ENCODE measurements around the gene LBHD1. TPM values are rescaled to one million over a fixed set of nuclear protein-coding genes. Genes with fewer than 3 reads are reported as not detected.
"Not testable (repeated sequence)": the region's sequence is repeated elsewhere in the genome, so short reads cannot be mapped to it uniquely, and the experiment has no call there.

The LBHD1 gene
- total RNA-seq: 2.9 TPM

DNA sequence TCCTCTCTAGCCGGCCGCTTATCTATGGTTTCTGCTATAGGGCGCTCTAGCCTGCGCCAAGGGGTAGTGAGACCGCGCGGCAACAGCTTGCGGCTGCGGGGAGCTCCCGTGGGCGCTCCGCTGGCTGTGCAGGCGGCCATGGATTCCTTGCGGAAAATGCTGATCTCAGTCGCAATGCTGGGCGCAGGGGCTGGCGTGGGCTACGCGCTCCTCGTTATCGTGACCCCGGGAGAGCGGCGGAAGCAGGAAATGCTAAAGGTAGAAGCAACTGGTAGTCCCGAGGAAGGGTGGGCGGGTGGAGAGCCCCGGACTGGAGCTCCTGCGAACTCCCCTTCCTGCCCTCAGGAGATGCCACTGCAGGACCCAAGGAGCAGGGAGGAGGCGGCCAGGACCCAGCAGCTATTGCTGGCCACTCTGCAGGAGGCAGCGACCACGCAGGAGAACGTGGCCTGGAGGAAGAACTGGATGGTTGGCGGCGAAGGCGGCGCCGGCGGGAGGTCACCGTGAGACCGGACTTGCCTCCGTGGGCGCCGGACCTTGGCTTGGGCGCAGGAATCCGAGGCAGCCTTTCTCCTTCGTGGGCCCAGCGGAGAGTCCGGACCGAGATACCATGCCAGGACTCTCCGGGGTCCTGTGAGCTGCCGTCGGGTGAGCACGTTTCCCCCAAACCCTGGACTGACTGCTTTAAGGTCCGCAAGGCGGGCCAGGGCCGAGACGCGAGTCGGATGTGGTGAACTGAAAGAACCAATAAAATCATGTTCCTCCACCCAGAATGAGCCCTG is at the start of gene LBHD1, which contains the start of gene UQCC3:
Gene LBHD1 (minus strand): TSS at position 660 of the 782 bp plus-strand sequence. CDS start 2,236 bp downstream, outside the sequence.
Gene UQCC3 (plus strand): TSS at position 66 of the 782 bp plus-strand sequence. CDS start 73 bp downstream, at position 139.
- DNase-seq: peak; percentile 91

DNA sequence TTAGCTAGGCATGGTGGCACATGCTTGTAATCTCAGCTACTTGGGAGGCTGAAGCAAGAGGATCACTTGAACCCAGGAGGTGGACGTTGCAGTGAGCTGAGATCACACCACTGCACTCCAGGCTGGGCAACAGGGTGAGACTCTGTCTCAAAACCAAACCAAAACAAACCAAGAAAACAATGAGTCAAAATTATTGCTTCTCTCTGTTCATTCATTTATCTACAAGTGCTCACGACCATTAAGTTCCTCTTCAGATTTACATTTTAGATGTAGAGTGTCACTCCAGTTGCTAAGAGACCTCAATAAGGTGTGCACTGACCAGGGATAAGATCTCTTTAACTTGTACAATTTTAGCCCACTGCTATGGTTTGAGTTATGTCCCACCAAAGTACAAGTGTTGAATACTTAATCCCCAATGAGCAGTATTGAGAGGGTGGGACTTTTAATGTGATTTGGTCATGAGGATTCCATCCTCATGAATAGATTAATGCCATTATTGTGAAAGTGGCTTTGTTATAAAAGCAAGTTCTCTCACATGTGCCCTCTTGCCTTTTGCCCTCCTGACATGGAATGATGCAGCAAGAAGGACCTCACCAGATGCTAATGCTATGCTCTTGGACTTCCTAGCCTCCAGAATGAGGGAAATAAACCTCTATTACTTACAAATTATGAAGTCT is 47.4 kb upstream of the LBHD1 start:
- DNase-seq: no peak

DNA sequence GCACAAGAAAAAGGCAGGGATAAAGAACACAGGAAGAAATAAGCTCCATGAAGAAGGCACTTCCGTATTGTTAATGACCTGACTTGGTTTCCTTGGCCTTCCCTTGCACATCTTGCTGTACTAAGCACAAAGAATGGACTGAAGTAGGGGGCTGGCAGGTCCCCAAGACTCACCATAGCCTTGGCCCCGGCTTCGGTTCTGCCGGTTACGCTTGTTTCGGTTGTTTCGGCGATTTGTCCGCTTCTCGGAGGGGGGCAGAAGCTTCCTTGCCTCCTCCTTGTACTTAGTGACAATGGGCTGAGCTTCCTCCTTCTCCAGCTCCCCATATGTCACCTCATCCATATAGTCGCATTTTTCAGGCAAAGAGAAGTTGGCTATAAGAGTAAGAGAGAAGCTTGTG is 44.7 kb upstream of the LBHD1 start:
- DNase-seq: no peak

DNA sequence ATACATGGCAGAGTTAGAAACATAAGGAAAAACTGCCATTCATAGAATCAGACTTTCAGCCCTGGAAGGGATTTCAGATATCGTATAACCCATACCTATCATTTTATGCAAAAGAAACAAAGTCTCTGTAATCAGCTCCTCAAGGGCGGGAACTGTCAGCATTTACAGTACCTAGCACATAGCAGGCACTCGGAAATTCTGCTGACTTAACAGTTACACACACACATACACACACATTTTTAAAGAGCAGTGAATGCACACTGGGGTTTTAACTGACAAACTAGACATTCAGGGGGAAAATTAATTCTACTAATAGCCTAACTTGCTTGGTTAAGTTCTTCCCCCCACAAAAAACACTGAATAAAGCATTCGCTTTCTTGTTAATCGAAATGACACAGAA is 44.1 kb upstream of the LBHD1 start:
- DNase-seq: no peak

DNA sequence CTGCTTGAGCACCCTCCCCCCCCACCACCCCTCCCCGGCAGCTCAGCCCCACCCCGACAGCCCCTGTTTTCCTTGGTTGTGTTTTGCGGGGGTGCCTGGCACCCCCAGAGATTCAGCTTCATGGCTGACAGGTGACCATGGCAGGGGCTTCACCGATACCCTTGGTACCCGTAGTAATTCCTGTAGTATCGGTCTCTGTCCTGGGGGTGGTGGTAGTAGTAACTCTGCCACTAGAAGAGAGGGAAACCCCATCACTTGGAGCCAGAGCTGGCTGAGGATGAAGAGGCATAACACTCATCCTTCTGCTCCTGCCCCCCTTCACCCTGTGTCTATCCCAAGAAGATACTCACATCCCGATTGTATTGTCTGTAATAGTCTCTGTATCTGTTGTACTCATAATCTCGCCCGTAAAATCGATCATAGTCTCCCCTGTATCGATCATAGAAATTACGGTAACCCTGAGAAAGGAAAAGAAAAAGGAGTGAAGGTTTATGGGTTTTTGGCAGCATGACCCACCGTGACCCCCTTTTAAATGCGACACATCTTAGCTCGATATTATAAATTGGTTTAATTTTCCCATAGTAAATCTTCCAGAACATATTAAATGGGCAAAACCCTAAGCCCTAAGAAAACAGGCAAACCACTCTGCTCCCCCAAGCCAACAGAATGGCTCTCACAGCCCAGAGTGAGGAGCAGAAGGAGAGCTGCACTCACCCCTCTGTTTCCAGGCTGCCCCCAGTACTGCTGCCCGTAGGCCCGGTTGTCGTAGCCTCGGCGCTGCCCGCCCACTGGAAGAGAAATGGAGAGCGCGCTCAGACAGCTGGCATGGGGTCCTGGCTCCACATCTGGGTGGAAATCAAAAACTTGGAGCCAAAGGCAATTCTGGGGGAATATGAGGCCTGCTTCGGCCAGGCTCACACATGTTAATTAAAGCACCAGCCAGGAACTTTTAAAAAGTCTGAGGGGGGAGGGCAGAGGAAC is 43.4 kb upstream of the LBHD1 start:
- DNase-seq: no peak

DNA sequence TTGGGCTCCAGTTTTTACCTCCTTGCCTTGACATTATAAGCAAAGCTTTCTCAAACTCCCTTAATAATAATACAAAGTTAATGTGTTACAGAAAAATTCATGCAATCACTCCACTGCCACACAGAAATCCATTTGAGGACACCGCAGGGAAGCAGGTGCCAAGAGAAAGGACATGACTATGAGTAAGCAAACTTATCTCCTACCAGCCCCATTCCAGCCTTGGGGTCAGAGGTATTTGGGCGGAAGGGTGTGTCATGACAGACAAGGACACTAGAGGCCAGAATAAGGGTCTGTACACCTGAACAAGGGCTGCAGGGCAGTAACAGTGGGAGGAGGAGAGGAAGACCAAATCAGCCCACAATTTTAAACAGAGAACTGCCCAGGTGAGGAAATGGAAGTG is 41.3 kb upstream of the LBHD1 start:
- no peak for DNase-seq

DNA sequence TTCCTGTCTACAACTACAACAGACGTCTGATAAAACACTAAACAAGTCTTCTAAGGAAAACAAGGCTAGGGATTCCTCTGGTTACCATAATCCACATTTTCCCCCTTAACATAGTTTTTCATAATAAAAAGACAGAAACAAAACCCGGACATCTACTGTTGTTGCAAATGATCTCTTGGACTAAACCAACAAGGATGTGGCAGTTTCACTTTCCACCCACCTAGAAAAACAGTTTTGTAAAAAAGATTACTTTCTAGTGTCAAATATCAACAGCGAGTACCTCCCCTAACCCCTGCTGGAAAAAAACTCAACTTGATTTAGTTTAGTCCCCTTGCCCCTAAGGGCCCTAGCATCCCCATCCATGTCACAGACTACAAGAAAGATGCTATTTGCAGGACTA is 40.8 kb upstream of the LBHD1 start:
- no peak for DNase-seq

DNA sequence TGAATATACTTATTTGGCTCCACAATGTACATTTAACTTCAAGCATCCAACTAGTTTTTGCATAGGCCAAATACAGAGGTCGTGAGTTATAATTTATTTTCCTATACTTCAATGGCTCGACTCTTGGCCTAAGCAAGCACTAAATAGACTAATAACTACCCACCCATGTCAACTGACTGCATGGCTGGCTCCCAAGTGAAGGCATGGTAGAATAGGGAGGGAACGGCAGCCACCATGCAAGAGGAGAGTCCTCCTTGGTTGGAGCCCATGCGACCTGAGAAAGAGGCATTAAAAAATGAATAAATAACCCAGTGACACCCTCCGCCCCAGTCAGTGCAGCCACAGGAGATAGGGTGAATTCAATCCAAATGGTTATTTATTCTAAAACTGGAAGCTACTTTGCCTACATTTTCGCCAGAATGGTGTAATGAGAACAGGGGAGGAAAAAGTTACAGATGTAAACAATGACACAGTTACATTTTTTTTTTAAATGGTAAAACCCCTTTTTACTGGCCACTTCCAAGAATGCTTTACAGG is 40.3 kb upstream of the LBHD1 start:
- no peak for DNase-seq

DNA sequence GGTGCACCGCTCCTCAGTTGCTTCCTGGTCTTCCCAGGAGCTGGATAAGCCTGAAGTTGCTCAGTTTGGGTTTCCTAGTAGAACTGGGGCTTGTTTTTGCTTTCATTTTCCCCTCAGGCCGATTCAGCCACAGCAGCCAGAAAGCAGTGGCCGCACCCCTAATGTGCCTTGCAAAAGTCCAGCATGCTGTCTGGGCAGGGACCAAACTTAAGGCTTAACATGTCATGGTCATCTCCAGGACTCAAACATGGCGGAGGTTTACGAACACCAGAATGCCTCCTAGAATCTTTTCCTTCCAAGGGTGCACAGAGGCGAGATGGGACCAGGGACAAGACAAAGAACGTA is 37.9 kb upstream of the LBHD1 start:
- DNase-seq: no peak

DNA sequence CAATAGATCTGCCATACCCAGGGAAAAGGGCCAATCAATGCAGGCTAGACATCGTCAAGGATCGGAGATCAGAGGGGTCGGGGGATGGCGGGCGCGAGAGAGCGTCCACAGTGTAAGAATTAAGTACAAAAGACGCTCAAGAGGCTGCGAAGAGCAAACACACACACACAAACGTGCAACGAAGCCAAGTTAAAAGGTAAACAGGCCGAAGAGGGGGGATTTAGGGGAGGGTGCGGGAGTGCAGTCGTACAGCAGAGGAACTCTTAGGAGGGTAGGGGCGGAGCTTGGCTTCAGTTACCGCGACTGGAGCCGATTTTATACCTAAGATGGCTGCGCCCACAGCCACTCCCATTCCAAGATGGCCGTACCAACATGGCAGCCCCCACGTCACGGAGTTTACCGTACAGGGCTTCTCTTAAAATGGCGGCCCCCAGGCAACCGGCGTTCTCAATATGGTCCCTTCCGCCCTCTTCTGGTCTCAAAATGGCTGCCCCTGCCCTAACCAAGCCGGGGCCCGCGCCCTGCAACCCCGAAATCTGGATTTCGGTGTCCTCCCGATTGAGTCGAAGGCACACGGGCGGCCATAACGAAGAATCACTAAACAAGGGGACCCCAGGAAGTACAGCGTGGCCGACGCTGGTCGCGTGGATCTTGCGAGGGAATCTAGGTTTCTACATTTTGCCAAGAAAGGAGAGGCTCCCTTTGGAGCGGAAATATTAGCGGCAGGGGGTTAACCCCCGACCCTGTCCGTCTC is 37.4 kb upstream of the LBHD1 start:
- peak; percentile 100 for DNase-seq

DNA sequence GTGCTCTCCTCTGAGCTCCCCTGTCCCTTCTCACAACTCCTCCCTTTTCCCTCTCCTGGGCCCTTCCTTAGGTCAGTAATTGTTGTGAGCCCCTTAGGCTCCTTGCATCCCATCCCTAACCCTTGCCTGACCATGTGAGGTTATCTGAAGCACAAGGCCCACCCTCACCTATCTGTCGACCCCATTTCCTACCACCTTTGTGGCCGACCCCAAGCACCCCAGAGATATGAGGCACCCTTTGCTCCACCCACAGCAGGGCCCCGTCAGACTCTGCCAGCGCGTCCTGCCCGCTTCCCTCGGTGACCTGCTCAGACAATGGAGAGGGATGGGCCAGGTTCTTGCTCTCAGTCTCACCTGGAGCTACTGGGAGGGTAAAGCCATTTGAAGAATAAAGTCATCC is 36.7 kb upstream of the LBHD1 start:
- DNase-seq: no peak

DNA sequence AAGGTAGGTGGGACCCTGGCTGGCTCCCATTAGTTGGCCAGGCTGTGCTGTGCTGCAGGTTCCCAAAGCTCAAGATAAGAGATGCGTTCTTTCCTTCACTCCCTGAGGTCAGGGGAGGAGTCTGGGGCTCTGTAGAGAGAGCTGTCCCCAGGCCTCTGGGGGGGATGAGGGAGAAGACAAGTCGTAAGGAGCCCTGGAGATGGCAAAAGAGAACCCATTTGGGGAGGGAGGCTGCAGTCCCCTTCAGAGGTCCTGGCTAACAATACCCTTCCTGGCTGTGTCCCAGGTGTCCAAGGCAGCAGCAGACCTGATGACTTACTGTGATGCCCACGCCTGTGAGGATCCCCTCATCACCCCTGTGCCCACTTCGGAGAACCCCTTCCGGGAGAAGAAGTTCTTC is 36.3 kb upstream of the LBHD1 start:
- DNase-seq: no peak

DNA sequence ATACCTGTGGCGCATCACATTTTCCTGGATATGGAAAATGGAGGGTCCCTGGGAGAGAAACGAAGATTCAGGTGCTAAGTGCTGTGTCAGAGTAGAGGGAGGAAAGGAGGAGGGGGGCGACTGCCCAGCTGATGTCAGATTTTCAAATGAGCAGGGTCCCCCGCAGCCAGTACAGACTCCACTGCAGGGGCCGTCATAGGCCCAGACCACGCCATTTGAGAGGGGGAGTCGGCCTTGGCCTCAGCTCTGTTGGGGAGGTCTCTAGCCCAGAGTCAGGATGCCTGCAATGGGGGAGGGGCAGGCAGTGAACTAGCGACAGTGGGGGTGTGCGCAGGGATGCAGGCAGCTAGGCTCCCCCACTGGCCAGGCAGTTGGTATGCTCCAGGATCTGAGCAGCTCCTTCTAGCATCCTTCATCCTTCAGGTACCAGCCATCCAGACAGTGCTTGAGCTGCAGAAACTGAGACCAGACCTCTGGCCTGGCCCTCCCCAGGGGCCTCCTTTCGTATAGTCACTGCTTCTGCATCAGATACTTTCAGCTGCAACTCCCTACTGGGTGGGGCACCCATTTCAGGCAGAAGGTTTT is 35.3 kb upstream of the LBHD1 start, which contains the start of the genes BSCL2 and GNG3:
Gene BSCL2 (minus strand): TSS at position 148 of the 585 bp plus-strand sequence. CDS start 229 bp downstream, outside the sequence.
Gene GNG3 (plus strand): TSS at position 400 of the 585 bp plus-strand sequence. CDS start 620 bp downstream, outside the sequence.
- DNase-seq: peak; percentile 59

DNA sequence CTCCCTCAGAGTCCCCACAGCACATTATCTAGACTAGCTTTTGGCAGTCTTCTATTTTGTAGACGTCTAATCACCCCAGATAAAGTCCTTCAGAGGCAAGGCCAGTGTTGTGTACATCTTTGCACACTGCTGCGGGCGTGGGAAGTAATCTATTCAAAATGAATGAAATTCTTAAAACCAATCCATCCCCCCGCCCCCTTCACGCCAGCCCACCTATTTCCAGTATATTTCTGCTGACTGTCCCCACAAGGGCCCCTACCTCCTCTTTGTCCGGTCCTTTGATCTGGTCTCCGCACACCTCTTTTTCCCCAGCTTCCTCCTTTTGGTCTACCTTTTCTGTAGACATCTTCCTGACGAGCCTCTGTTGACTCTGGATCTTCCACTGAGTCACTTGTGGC is 34.8 kb upstream of the LBHD1 start:
- no peak for DNase-seq

DNA sequence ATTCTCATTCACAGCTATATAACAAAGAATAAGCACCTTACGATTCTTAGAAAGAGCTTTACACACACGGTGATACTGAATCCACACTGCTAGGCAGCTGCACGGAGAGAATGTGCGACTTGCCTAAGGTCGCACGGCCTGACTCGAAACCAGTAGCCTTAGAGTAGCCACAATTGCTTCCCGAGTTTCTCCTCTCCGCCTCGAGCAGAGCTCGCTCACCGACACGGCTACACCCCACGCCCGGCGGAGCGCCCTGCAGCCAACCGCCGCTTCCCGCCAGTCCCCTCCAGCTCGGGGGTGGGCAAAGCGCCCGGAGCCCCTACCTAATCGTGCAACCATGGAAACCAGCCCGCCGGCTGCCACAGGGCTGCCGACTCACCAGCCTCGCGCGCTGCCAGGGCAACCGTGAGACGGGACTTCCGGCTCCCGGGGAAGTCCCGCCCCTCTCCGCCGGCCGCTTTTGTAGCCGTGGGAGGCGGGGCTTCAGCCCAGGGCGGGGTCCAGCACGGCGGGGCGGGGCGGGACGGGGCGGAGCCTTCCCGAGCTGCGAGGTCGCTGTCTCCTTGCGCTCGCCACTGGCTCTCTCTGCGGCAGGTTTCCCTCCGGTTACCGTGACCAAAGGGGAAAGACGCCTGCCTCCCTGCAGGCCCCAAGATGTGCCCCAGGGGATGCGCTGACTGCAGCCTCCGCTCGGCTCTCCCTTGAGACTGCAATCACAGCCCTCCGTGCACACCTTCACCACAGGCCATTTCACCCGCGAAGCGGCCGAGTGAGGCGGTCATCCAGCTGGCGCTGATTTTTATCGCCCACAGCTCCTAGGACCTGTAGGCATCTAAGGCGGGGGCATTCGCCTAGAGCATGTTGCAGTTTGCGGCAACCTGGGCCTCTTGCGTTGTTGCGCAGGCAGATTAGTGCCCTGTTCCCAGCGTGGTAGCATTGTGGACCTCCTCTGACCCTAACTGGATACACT is 34.1 kb upstream of the LBHD1 start:
- DNase-seq: peak; percentile 97

DNA sequence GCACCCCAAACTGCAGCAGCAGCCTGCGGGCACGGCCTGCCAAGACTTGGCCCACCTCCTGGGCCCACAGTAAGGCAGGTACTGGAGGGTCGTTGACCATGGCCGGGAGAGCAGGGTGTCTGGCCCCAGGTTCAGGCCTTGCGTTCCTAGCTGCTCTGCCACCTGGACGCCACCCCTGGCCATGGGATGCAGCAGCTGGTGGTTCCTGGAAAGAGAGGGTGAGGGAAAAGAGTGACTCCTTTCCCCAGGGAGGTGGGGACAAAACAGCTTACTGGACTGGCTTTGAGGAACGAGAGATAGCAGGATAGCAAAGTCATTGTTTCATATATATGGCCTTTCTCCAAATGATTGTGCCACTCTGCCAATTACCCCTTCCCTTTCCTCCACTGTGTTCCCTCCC is 33.3 kb upstream of the LBHD1 start:
- no peak for DNase-seq

DNA sequence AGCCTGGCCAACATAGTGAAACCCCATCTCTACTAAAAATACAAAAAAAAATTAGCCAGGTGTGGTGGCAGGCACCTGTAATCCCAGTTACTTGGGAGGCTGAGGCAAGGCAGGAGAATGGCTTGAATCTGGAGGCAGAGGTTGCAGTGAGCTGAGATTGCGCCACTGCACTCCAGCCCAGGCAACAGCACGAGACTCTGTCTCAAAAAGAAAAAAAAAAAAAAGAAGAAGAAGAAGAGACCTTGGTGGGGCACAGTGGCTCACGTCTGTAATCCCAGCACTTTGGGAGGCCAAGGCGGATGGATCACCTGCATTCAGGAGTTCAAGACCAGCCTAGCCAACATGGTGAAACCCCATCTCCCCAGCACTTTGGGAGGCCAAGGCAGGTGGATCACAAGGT is 31.9 kb upstream of the LBHD1 start:
- not testable (repeated sequence) for DNase-seq

DNA sequence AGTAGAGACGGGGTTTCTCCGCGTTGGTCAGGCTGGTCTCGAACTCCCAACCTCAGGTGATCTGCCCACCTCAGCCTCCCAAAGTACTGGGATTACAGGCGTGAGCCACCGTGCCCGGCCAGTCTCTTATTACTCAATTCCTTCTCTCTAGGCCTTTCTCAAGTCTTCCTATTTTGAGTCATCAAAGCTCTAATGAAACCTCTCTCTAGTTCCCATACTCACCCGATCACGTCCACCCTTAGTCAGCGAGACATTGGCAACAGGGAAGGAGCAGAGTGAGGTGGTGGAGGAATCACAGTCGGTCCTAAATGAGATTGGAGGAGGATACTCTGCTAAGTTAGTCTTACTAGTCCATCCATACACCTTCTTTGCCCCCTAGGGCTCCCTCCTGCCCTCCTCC is 30.2 kb upstream of the LBHD1 start:
- DNase-seq: no peak

DNA sequence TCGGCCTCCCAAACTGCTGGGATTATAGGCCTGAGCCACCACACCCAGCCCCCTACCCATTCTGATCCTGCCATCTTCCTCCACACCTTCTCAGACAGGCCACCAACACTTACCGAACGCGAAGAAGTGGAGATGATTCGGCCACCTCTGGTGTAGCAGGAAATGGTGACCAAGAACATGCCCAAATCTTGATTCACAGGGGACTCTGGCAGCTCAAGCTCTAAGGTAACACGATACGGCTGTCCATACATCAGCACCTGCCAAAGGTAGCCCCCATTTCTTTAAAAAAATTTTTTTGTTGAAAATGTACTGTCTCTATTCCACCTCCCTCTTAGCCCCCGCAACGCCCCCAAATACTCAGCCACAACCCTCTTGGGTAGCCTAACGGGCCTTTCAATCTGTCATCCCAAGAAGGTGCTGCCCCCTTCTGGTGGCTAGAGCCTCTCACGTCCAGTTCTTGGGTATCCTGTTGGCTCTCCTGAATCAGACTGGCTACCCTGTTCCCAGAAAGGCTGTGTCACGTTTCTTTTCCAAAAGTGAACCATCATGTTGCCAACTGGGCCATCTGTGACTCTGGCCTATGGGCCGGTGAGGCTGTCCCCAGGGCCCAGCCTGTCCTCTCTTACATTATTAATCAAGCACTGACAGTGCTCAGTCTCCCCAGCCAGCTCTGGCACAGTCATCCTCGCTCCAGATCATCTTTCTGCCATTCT is 22.5 kb upstream of the LBHD1 start:
- DNase-seq: peak; percentile 89
